Measurements from ENCODE around the gene SETX. TPM values are rescaled to one million over a fixed set of nuclear protein-coding genes. Genes with fewer than 3 reads are reported as not detected.

The SETX gene
- total RNA-seq, 2 experiments from 2014 or later, result 35.8 to 36.5 TPM

GRCh38 chr9:132234535-132234934 lies 120.3 kb downstream of the SETX start:
- POLR2A ChIA-PET, result no interaction called here

GRCh38 chr9:132233138-132233537 lies 121.6 kb downstream of the SETX start:
- ChIA-PET POLR2A (interaction anchor here (0.6 kb wide), 1 partner anchor 70 kb away, joined by 4 read pairs; no protein-coding TSS in a partner anchor), CTCF (interaction anchor here (8.6 kb wide), 1 partner anchor 63 kb away, joined by 83 read pairs; no protein-coding TSS in a partner anchor)

More at GRCh38 chr9:132234535-132234934, 120.3 kb downstream of the SETX start:
- CTCF ChIA-PET, result interaction anchor here (8.6 kb wide), 1 partner anchor 65 kb away, joined by 83 read pairs; no protein-coding TSS in a partner anchor

GRCh38 chr9:132232522-132232921 lies 122.3 kb downstream of the SETX start:
- ChIA-PET POLR2A (no interaction called here), CTCF (interaction anchor here (0.6 to 8.6 kb wide), 2 partner anchors 63 to 467 kb away, joined by 4 to 83 read pairs; no protein-coding TSS in a partner anchor)

- CTCF ChIA-PET, result interaction anchor here (0.7 kb wide), 1 partner anchor 64 kb away, joined by 3 read pairs; no protein-coding TSS in a partner anchor
- POLR2A ChIA-PET, result no interaction called here
These were observed 123.6 kb downstream of the SETX start for GRCh38 chr9:132231019-132231701.

- CTCF ChIA-PET, result interaction anchor here (0.7 kb wide), 1 partner anchor 63 kb away, joined by 3 read pairs; no protein-coding TSS in a partner anchor
These were observed 124.2 kb downstream of the SETX start for GRCh38 chr9:132230605-132231004.

GRCh38 chr9:132228062-132228461 lies 126.7 kb downstream of the SETX start:
- POLR2A ChIA-PET, result no interaction called here
- CTCF ChIA-PET, result interaction anchor here (1.5 kb wide), 1 partner anchor 8 kb away, joined by 5 read pairs; no protein-coding TSS in a partner anchor

More at GRCh38 chr9:132230605-132231004, 124.2 kb downstream of the SETX start:
- POLR2A ChIA-PET, result no interaction called here

- ChIA-PET POLR2A (no interaction called here), CTCF (interaction anchor here (1.5 kb wide), 1 partner anchor 9 kb away, joined by 5 read pairs; no protein-coding TSS in a partner anchor)
These were observed 128.0 kb downstream of the SETX start for GRCh38 chr9:132226571-132227430.

GRCh38 chr9:132224645-132225044 lies 130.1 kb downstream of the SETX start:
- ChIA-PET CTCF (no interaction called here), POLR2A (no interaction called here)

- CTCF ChIA-PET, result interaction anchor here (1.3 kb wide), 1 partner anchor 191 kb away, joined by 3 read pairs; no protein-coding TSS in a partner anchor
- POLR2A ChIA-PET, result no interaction called here
These were observed 132.8 kb downstream of the SETX start for GRCh38 chr9:132221941-132222340.

GRCh38 chr9:132218208-132218607 lies 136.6 kb downstream of the SETX start:
- CTCF ChIA-PET, result interaction anchor here (0.6 to 1.2 kb wide), 2 partner anchors 50 to 62 kb away, joined by 3 read pairs; no protein-coding TSS in a partner anchor
- POLR2A ChIA-PET, result no interaction called here

- ChIA-PET CTCF (interaction anchor here (1.1 to 1.2 kb wide), 2 partner anchors 42 to 49 kb away, joined by 3 to 4 read pairs; no protein-coding TSS in a partner anchor), POLR2A (no interaction called here)
These were observed 137.7 kb downstream of the SETX start for GRCh38 chr9:132216861-132217619.

- ChIA-PET CTCF (interaction anchor here (0.6 kb wide), 1 partner anchor 22 kb away, joined by 3 read pairs; no protein-coding TSS in a partner anchor), POLR2A (interaction anchor here (0.5 kb wide), 1 partner anchor 229 kb away, joined by 3 read pairs; no protein-coding TSS in a partner anchor)
These were observed 140.7 kb downstream of the SETX start for GRCh38 chr9:132214027-132214622.

GRCh38 chr9:132211570-132211969 lies 143.2 kb downstream of the SETX start:
- ChIA-PET POLR2A (no interaction called here), CTCF (no interaction called here)

Other genes with a start within 250 kb of the SETX start
- 1 to 10 TPM; 1.2 TPM for gene NTNG2, start 192.9 kb downstream of the SETX start, total RNA-seq
- 10 to 100 TPM; 30.8 to 30.9 TPM for gene TTF1, start 51.9 kb upstream of the SETX start, total RNA-seq
- gene CFAP77, start 55.2 kb upstream of the SETX start, total RNA-seq, result not detected
- gene BARHL1, start 227.6 kb upstream of the SETX start, total RNA-seq, result not detected

Measured in activated CD8-positive, alpha-beta memory T cell treated with anti-CD3 and anti-CD28 coated beads for 36 hours (primary cell).